Activated CD4-positive, alpha-beta T cell treated with anti-CD3 and anti-CD28 coated beads, Interleukin-2, amount 50 U/mL, for 16 hours (primary cell): ENCODE data around the gene LRP1B.

Experiments
- DNase-seq: peaks from one replicate; pipeline ENCODE4 v3.0.0-alpha.2; 2020

LRP1B gene

DNA sequence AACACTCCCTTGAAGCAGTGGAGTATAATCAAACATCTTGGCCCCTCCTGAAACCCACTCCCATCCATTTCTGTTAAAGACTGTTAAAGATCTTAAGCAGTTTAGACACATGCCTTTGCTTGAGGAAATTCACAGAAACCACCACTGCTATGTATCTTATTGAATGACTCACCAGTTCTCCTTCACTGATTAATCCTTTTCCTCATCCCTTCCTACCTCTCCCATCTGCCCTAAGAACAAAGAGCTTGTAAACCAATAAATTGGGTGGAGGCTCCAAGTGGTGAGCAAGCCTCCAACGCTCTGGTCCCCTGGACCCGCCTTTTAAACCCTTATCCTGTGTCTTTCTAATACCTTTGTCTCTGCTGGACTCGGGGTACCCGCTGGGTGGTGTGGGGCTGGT, 746.1 kb downstream of the LRP1B start:
- DNase-seq: no peak

DNA sequence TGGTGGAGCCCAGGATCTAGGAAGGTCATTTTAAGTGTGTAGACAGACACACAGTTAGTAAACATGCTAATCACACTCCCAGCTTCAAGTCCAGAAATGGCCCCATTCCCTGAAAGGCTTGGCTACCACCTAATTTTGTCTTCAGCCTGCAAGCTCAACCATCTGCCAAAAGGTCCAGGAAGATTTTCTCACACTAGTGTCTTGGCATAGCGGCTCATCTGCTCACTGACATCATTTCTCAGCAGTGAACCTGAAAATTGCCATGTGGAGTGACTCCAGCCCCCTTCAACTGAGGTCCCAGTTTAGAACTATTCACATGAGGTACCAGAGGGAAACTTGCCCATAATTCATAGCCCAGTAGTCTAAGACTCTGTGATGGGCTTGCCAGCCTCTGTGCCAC, 748.9 kb downstream of the LRP1B start:
- DNase-seq: no peak

- DNase-seq: no peak
These were observed 750.5 kb downstream of the LRP1B start for GRCh38 chr2:141380008-141380979.

- DNase-seq: no peak
These were observed 766.0 kb downstream of the LRP1B start for GRCh38 chr2:141364821-141365220.

GRCh38 chr2:141362311-141362710, 768.5 kb downstream of the LRP1B start:
- no peak for DNase-seq

- no peak for DNase-seq
These were observed 782.3 kb downstream of the LRP1B start for GRCh38 chr2:141348481-141348880.

DNA sequence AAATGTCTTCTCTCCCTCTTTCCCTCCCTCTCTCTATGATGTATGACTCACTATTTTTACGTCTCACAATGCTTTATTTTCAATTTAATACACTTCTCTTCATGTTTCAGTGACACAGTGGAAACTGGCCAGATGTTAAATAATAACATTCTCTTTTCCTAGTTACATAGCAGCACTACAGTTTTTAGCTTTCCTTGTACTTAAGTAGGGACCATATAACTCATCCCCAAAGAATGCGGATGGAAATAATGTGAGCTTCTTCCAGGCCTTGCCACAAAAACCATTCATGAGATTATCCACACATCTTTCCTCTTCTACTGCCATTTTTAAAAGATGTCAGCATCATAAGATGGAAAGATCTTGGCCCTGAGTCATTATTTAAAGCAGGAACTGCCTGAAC, 789.4 kb downstream of the LRP1B start:
- no peak for DNase-seq

- no peak for DNase-seq
These were observed 799.7 kb downstream of the LRP1B start for GRCh38 chr2:141331127-141331526.

GRCh38 chr2:141329964-141330363, 800.9 kb downstream of the LRP1B start:
- DNase-seq: no peak

GRCh38 chr2:141323571-141323970, 807.2 kb downstream of the LRP1B start:
- no peak for DNase-seq

DNA sequence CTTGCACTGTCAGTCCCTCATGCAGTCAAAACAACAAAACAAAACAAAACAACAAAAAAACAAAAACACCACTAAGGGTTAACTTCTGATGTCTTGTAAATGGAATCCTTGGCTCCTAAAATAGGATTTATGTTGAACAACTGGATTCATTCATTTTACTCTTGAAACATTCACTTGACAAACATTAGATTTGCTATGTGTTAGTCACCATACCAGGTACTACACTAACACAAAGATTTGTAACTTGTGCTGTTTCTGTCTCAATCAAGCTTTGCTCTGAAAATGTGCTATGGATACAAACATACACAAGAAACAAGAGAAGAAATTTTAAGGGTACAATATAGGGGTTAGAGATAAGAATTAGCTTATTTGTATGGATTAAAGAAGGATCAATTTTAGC, 812.8 kb downstream of the LRP1B start:
- no peak for DNase-seq

- no peak for DNase-seq
These were observed 814.2 kb downstream of the LRP1B start for GRCh38 chr2:141316606-141317005.

GRCh38 chr2:141316103-141316502, 814.7 kb downstream of the LRP1B start:
- no peak for DNase-seq

GRCh38 chr2:141313972-141314371, 816.8 kb downstream of the LRP1B start:
- no peak for DNase-seq

- DNase-seq: no peak
These were observed 819.4 kb downstream of the LRP1B start for GRCh38 chr2:141311430-141311829.

- DNase-seq: no peak
These were observed 824.4 kb downstream of the LRP1B start for GRCh38 chr2:141306368-141306767.

GRCh38 chr2:141301551-141301950, 829.3 kb downstream of the LRP1B start:
- DNase-seq: no peak

DNA sequence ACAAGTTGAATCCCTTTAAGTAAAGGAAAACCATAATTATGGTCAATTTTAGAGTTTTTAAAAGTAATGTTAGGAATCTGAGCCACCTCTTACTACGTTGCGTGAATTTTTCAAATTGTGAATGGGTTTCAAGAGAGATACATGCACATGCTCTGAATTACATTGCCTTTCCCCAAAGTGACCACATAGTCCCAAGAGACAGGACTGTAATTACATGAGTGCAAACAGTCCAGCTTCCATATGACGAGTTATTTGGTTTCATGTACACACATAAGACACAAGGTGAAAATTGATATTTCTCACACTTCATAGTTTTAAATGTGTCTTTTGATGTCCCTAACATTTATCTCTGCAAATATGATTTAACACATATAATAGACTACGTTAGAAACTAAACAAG, 850.8 kb downstream of the LRP1B start:
- no peak for DNase-seq

DNA sequence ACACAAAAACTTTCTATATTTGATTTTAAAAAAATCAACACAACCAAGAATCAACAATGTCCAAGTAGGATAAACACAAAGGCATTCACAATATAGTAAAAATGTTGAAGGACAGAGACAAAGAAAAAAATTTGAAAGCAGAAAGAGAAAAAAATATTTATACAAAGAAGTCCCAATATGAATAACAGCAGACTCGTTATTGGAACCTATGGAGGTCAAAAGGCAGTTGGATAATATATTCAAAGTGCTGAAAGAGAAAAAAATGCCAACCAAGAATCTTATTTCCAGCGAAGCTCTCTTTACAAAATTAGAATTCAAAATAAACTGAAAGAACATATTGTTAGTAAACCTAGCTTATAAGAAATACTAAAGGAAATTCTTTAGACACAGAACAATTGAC, 859.5 kb downstream of the LRP1B start:
- DNase-seq: no peak

DNA sequence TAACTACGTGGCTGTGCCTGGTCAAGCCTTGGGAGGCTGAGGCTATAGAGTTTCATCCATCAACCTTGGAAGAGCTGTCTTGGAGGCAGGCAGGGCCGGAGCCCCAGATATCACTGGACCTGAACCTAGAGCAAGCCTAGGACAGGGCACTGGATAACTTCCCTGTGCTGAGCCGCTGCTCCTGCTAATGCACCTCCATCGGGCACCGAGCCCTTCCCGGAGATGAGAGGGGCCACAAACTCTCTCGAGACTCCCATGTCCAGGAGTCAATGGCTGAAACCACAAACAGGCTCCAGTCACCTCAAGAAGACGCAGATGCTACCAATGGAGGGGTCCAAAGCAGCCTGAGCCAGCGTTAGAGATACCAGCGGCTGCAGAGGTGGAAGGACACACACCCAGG, 866.0 kb downstream of the LRP1B start:
- DNase-seq: no peak

DNA sequence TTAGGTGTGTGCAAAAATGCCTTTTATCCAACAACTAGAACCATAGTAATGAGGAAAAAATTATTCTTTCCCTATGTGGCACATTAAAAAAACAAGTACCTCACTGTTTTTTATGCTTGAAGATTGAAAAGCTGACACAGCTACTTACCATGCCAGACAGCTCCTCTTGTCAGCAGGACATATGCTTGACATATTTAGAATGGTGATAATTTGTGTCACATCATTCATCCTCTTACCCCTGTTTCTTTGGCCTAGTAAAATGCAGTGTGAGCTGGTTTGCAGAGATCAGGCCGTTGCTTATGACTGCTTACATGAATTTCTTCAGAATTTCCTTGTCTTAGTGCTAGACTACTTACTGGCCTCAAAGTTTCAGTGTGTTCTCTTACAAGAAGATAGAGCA, 869.9 kb downstream of the LRP1B start:
- no peak for DNase-seq

- DNase-seq: no peak
These were observed 871.1 kb downstream of the LRP1B start for GRCh38 chr2:141259683-141260082.

- DNase-seq: no peak
These were observed 888.8 kb downstream of the LRP1B start for GRCh38 chr2:141242008-141242407.

DNA sequence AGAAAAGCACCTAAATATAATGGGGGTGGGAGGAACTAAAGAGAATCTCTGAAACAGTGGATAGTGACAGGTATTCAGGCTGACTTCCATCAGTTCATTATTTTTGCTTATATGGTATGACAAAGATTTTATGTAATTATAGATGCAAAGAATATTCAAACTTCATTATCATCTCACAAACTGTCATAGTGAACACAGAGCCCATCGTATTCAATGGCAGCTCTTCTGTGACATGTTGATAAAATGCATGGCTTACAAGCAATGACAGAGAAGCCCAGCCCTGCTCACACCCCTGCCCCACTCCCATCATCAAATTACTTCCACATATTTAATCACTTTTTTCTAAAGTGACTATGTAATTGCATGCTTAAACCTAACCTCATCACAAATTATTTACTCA, 904.3 kb downstream of the LRP1B start:
- DNase-seq: no peak

DNA sequence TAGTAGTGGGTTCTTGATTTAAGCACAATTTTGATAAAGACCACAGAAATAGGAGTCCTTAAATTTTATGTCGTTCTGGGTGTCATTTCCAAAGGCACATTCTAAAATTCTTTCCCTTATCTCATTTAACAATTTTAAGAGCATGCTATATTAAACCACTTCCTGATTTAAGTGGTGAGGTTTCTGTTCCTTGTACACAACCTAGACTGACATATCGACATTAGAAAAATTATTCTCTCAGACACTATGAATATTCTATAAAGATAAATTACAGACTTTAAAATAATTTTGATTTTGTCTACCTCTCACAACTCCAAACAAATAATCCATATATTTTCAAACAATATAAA, 923.8 kb downstream of the LRP1B start:
- no peak for DNase-seq
